ENCODE data around the gene EFR3B. TPM values are rescaled to one million over a fixed set of nuclear protein-coding genes. Genes with fewer than 3 reads are reported as not detected.

Gene EFR3B
- polyA plus RNA-seq, 1 of the 3 experiments (the other 2 are of a cell fraction), result 1.5 TPM

DNA sequence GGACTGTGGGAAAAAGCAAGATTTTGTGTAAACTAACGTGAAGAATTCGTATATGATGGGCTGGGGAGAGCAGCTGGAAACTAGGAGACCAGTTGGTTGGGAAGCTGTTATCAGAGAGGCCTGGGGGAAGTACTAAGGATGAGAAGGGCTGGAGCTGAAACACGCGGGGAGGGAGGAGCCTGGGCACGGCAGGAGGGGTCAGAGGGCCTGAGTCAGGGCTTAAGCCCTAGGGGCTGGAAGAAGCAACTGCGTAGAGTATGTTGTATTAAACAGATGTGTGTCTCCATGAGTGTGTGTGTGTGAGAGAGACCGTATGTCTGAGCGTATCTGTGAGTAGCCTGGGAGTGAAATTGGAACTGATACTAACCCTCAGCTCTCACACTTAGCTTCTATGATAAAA is 118.1 kb downstream of the EFR3B start:
- ChIA-PET POLR2A (interaction anchor here (1.2 kb wide), 1 partner anchor 19 kb away, joined by 3 read pairs; no protein-coding TSS in a partner anchor), CTCF (interaction anchor here (1.0 to 2.3 kb wide), 3 partner anchors 9 to 37 kb away, joined by 3 to 13 read pairs (median 3); partner anchors contain the start of gene POMC)
- no peaks in the 10 kb centered on the region for H3K9me3 ChIP-seq
- no peaks in the 10 kb centered on the region for H3K36me3 ChIP-seq (replicated peaks in 1 of 2; ENCODE audit: control insufficient read depth in 1 of 2, insufficient read depth in 2 of 2, low read length in 1 of 2)
- no peaks in the 10 kb centered on the region for H3K79me2 ChIP-seq (ENCODE audit: insufficient read depth)
- no peak overlapping the region for H3K4me3 ChIP-seq (ENCODE audit: low read depth in 2 of 2, low read length in 1 of 2)
- H3K9me2 ChIP-seq, result no peaks in the 10 kb centered on the region
- H3K27ac ChIP-seq (ENCODE audit: low read depth in 2 of 2, low read length in 1 of 2), result no peak overlapping the region
- H2AFZ ChIP-seq (ENCODE audit: low read depth), result no peak overlapping the region
- peaks cover 9% of the 10 kb centered on the region; the same call in 1 of the 2 replicates for H3K27me3 ChIP-seq (ENCODE audit: insufficient read depth)
- WGBS (ENCODE audit: low lambda C conversion rate), result 61% methylated on average over 8 of the region's 8 CpGs
- no peak overlapping the region for H3K4me2 ChIP-seq
- peaks cover 0 to 12% of the 10 kb centered on the region in 2 experiments; a peak in 1 of 4 replicates for H3K4me1 ChIP-seq (ENCODE audit: control insufficient read depth in 1 of 2, insufficient read depth in 2 of 2, low read depth in 1 of 2, low read length in 1 of 2)
- no peak for TF ChIP-seq NFIC (IDR thresholded peaks at IDR 0.05; ENCODE audit: borderline replicate concordance)
- TF ChIP-seq, protein P1, sequence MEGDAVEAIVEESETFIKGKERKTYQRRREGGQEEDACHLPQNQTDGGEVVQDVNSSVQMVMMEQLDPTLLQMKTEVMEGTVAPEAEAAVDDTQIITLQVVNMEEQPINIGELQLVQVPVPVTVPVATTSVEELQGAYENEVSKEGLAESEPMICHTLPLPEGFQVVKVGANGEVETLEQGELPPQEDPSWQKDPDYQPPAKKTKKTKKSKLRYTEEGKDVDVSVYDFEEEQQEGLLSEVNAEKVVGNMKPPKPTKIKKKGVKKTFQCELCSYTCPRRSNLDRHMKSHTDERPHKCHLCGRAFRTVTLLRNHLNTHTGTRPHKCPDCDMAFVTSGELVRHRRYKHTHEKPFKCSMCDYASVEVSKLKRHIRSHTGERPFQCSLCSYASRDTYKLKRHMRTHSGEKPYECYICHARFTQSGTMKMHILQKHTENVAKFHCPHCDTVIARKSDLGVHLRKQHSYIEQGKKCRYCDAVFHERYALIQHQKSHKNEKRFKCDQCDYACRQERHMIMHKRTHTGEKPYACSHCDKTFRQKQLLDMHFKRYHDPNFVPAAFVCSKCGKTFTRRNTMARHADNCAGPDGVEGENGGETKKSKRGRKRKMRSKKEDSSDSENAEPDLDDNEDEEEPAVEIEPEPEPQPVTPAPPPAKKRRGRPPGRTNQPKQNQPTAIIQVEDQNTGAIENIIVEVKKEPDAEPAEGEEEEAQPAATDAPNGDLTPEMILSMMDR (IDR thresholded peaks at IDR 0.05), result peak; percentile 14; the same call in 1 of the 2 replicates
- H3F3A ChIP-seq (replicated peaks; ENCODE audit: insufficient read depth), result no peaks in the 10 kb centered on the region
- H4K20me1 ChIP-seq (ENCODE audit: insufficient read depth), result no peaks in the 10 kb centered on the region
- DNase-seq, result peak; percentile 91
- no peak overlapping the region for H3K9ac ChIP-seq

DNA sequence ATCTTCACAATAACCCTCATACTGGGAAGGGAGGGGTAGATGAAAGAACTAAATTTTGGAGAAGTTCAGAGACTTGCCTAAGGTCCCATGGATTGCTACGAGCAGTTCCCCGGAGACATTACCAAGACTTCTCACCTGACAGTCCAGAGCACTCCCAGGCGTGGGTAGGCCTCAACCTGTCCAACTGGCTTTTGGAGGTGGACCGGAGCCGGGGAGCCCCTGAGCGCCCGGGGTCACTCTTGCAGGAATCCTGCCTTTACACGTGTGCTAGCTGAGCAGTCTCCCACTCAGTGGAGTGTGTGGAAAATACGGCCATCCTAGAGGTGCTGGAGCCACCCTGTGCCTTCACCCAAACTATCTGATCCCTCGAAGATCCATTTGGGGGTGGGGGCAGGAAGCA is 118.5 kb downstream of the EFR3B start:
- ChIA-PET CTCF (interaction anchor here (1.2 kb wide), 1 partner anchor 8 kb away, joined by 3 read pairs; the partner anchor contains the start of gene POMC), POLR2A (interaction anchor here (1.2 kb wide), 1 partner anchor 19 kb away, joined by 3 read pairs; no protein-coding TSS in a partner anchor)
- no peak for DNase-seq

More for the DNA sequence above, 118.5 kb downstream of the EFR3B start:
- Histone ChIP-seq H4K20me1 (ENCODE audit: insufficient read depth) (no peaks in the 10 kb centered on the region), H3K9ac (no peak overlapping the region), H3K27me3 (ENCODE audit: insufficient read depth) (peaks cover 9% of the 10 kb centered on the region; the same call in 1 of the 2 replicates), H3K4me2 (no peak overlapping the region), H3K79me2 (ENCODE audit: insufficient read depth) (no peaks in the 10 kb centered on the region), H2AFZ (ENCODE audit: low read depth) (no peak overlapping the region), H3F3A (replicated peaks; ENCODE audit: insufficient read depth) (no peaks in the 10 kb centered on the region), H3K27ac (ENCODE audit: low read depth in 2 of 2, low read length in 1 of 2) (no peak overlapping the region), H3K4me3 (ENCODE audit: low read depth in 2 of 2, low read length in 1 of 2) (no peak overlapping the region), H3K4me1 (ENCODE audit: control insufficient read depth in 1 of 2, insufficient read depth in 2 of 2, low read depth in 1 of 2, low read length in 1 of 2) (peaks cover 0 to 12% of the 10 kb centered on the region in 2 experiments; a peak in 1 of 4 replicates), H3K9me3 (no peaks in the 10 kb centered on the region), H3K9me2 (no peaks in the 10 kb centered on the region), H3K36me3 (replicated peaks in 1 of 2; ENCODE audit: control insufficient read depth in 1 of 2, insufficient read depth in 2 of 2, low read length in 1 of 2) (no peaks in the 10 kb centered on the region)
- TF ChIP-seq, protein P1 (IDR thresholded peaks at IDR 0.05), result no peak
- TF ChIP-seq SIN3A (IDR thresholded peaks at IDR 0.05; ENCODE audit: borderline replicate concordance, low read depth, low read length) (no peak), FOXJ3 (CRISPR knock-in tag; IDR thresholded peaks at IDR 0.05) (no peak), YY1 (IDR thresholded peaks at IDR 0.05; ENCODE audit: low read depth) (no peak), RCOR1 (IDR thresholded peaks at IDR 0.05; ENCODE audit: low read length) (no peak)
- WGBS (ENCODE audit: low lambda C conversion rate), result 96% methylated on average over 10 of the region's 10 CpGs

Measured in SK-N-SH (cell line).